ENCODE data around the gene RFT1.

DNA sequence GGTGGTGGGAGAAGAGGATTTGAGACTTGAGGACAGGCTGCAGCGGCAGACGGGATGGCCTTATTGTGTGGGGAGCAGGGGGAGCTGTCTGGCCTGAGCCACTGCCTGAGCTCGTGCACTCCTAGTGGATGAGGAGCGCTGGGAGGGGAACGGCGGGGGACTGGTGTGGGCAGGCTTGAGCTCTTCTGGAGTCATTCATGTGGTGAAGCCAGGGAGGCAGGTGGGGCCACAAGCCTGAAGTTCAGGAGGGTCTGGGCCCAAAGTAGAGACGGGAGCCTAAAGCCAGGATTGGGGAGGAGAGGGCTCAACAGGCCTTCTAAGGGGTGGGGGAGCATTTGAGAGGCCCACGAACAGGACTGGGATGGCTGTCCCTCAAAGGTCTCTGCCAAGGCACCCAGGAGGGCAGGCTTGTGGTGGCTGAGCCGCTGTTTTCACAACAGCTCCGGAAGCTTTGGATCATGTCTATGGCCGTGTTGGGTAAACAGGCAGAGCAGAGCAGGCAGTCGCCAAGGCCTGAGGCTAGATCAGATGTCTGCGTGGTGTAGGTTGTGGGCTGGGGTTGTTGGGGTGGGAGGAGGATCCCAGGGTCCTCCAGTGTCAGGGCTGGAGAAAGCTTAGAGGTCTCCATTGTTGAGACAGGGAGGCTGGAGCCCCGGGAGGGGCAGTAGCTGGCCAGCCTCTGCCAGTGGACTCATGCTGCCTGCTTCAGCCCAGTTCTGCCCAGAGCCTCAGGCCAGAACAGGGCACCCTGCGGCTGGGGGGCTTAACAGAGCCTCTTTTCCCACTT, 39.0 kb upstream of the RFT1 start:
- TF ChIP-seq, protein P1, sequence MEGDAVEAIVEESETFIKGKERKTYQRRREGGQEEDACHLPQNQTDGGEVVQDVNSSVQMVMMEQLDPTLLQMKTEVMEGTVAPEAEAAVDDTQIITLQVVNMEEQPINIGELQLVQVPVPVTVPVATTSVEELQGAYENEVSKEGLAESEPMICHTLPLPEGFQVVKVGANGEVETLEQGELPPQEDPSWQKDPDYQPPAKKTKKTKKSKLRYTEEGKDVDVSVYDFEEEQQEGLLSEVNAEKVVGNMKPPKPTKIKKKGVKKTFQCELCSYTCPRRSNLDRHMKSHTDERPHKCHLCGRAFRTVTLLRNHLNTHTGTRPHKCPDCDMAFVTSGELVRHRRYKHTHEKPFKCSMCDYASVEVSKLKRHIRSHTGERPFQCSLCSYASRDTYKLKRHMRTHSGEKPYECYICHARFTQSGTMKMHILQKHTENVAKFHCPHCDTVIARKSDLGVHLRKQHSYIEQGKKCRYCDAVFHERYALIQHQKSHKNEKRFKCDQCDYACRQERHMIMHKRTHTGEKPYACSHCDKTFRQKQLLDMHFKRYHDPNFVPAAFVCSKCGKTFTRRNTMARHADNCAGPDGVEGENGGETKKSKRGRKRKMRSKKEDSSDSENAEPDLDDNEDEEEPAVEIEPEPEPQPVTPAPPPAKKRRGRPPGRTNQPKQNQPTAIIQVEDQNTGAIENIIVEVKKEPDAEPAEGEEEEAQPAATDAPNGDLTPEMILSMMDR (IDR thresholded peaks at IDR 0.05), result no peak
- TF ChIP-seq POLR2A (IDR thresholded peaks at IDR 0.05), result no peak
